ENCODE data around the gene UNC80.

- TF ChIP-seq EZH2 (IDR thresholded peaks at IDR 0.05; ENCODE audit: borderline replicate concordance, low read depth, low read length, severe bottlenecking) (no peak), CTCF (IDR thresholded peaks at IDR 0.05; ENCODE audit: borderline replicate concordance, extremely low read depth, low read length, poor library complexity, severe bottlenecking) (no peak)
Observed at GRCh38 chr2:209970711-209971110, 199.1 kb downstream of the UNC80 start.
